NCI-H146 treated with DMSO at 0.1 percent for 48 hours (cell line): ENCODE data around the gene TMEM170B.

Source experiments
- DNase-seq: peaks from one replicate; lab custom pipeline; 2025; ENCODE audit not compliant: unreplicated experiment; lab: John Stamatoyannopoulos, UW

TMEM170B gene

GRCh38 chr6:11613858-11614257 is 76.3 kb downstream of the TMEM170B start:
- DNase-seq = no peak

- DNase-seq = no peak
Observed at GRCh38 chr6:11614534-11615213, 77.1 kb downstream of the TMEM170B start.

GRCh38 chr6:11615214-11615602 is 77.7 kb downstream of the TMEM170B start:
- DNase-seq = no peak

GRCh38 chr6:11616200-11616611 is 78.7 kb downstream of the TMEM170B start:
- no peak for DNase-seq

GRCh38 chr6:11618533-11618932 is 81.0 kb downstream of the TMEM170B start:
- no peak for DNase-seq

GRCh38 chr6:11621119-11621518 is 83.6 kb downstream of the TMEM170B start:
- DNase-seq = no peak

GRCh38 chr6:11622156-11622555 is 84.6 kb downstream of the TMEM170B start:
- DNase-seq = no peak

- DNase-seq = no peak
Observed at GRCh38 chr6:11623272-11623671, 85.7 kb downstream of the TMEM170B start.

GRCh38 chr6:11625302-11625701 is 87.8 kb downstream of the TMEM170B start:
- DNase-seq = no peak

- no peak for DNase-seq
Observed at GRCh38 chr6:11626356-11626755, 88.8 kb downstream of the TMEM170B start.

GRCh38 chr6:11628562-11628961 is 91.0 kb downstream of the TMEM170B start:
- DNase-seq = no peak

- no peak for DNase-seq
Observed at GRCh38 chr6:11631008-11631407, 93.5 kb downstream of the TMEM170B start.

- DNase-seq = no peak
Observed at GRCh38 chr6:11631539-11631938, 94.0 kb downstream of the TMEM170B start.

- DNase-seq = no peak
Observed at GRCh38 chr6:11632231-11632630, 94.7 kb downstream of the TMEM170B start.

- DNase-seq = no peak
Observed at GRCh38 chr6:11632795-11633511, 95.4 kb downstream of the TMEM170B start.
